ENCODE measurements around the gene OLA1. TPM values are rescaled to one million over a fixed set of nuclear protein-coding genes. Genes with fewer than 3 reads are reported as not detected.

The OLA1 gene
- total RNA-seq, 2 donors from 2014 or later: 43.8 to 56.7 TPM

DNA sequence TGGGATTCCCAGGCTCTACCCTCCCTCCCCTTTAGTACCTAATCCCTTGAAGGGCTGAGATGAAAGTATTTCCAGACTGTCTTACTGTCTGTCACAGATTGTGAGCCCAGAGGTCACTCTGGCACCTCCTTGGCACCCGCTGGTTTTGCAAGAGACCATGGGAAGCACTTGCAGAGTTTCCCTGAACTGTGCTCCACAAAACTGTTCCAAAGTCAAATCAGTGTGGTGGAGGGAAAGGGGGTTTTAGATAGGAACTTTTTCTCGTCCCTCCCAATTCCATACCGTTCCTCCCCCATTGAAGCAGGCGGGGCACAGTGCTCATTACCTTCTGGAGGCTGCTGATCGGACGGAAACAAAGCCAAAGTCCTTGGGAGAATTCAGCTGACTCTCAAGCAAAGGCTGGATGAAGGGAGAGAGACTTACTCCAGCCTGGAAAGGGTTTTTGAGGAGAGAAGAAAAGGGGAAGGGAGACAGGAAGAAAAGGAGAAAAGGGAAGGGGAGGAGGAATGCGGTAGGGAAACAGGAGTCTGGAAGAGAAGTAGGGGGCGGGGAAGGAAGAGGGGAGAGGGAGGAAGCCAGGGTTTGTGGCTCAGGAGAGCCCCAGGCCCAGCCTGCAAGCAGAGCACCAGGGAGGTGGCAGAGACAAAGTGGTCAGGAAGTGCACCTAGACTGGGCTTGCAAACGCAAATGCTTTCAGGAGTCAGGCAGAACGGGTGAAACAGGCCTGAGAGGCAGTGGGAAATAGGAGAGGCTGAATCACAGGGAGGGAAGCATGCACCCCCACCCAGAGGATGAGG lies 194.8 kb downstream of the OLA1 start:
- H3K36me3 ChIP-seq: no peaks in the 10 kb centered on the region
- no peaks in the 10 kb centered on the region for H3K27me3 ChIP-seq
- H3K4me1 ChIP-seq: peaks cover 0 to 21% of the 10 kb centered on the region in 2 donors
- TF ChIP-seq, protein P1, sequence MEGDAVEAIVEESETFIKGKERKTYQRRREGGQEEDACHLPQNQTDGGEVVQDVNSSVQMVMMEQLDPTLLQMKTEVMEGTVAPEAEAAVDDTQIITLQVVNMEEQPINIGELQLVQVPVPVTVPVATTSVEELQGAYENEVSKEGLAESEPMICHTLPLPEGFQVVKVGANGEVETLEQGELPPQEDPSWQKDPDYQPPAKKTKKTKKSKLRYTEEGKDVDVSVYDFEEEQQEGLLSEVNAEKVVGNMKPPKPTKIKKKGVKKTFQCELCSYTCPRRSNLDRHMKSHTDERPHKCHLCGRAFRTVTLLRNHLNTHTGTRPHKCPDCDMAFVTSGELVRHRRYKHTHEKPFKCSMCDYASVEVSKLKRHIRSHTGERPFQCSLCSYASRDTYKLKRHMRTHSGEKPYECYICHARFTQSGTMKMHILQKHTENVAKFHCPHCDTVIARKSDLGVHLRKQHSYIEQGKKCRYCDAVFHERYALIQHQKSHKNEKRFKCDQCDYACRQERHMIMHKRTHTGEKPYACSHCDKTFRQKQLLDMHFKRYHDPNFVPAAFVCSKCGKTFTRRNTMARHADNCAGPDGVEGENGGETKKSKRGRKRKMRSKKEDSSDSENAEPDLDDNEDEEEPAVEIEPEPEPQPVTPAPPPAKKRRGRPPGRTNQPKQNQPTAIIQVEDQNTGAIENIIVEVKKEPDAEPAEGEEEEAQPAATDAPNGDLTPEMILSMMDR (IDR thresholded peaks at IDR 0.05): no peak
- H3K27ac ChIP-seq: peak overlapping the region in 1 of 2 donors; percentile 0
- H3K4me3 ChIP-seq: no peak overlapping the region
- H3K9me3 ChIP-seq: no peaks in the 10 kb centered on the region
- DNase-seq (ENCODE audit: low spot score): no peak

DNA sequence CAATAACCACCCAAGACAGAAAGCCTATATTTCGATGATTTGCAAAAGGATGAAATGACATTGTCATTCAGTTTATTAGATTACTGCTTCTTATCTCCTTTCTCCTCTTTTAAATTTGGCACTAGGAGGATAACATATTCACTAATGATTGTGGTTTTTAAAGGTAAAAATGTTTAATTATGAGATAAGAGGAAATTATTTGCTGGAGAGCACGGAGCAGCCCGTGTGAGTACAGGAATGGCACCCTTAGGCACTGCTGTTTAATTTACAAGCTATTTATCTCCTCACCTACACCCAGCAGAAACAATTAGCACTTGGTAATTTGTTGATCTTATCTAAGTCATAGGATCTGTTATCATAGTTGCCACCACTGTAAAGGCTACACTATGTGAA lies 195.8 kb downstream of the OLA1 start:
- H3K27ac ChIP-seq: no peak overlapping the region

DNA sequence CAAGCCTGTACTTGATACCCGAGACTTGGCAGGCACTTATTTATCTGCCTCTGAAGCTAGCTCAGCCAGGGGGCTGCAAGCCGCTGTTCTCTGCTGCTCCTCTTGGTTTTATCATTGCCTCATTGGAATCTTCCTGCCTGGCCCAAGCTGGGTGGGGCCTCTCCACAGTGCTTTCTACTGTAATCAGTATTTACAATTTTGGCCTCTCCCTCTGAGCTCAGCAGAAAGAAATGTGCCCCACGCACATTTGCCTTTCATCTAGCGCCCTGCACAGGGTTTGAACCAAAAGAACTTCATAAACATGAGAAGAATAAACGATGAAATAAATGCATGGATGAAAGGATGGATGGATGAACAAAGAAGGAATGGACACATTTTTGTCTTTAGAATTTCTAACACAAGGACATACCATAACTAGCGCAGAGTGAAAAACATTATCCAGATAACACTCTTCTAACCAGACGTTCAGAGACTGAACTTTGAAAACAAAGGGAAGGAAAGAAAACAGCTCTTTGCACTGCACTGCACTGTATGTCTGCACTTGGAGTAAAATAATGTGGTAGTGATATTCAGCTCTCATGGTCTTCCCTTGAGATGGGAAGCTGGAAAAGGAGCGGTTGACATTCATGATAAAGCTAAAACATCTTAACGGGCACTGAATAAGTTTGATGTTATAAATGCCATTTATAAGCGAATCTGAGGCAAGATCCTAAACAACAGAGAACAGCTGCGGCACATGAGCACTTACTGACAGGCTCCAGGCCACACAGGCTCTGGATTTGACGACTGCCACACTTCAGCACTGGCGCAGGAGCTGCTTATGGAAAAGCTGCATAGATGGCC lies 196.4 kb downstream of the OLA1 start:
- DNase-seq (ENCODE audit: low spot score): no peak
- Histone ChIP-seq H3K27ac (no peak overlapping the region), H3K4me3 (no peak overlapping the region), H3K27me3 (no peaks in the 10 kb centered on the region), H3K36me3 (no peaks in the 10 kb centered on the region), H3K4me1 (peaks cover 0 to 21% of the 10 kb centered on the region in 2 donors), H3K9me3 (no peaks in the 10 kb centered on the region)
- TF ChIP-seq, protein P1 (IDR thresholded peaks at IDR 0.05): no peak

More for the DNA sequence above, 195.8 kb downstream of the OLA1 start:
- Histone ChIP-seq H3K9me3 (no peaks in the 10 kb centered on the region), H3K27me3 (no peaks in the 10 kb centered on the region), H3K36me3 (no peaks in the 10 kb centered on the region), H3K4me1 (peaks cover 0 to 21% of the 10 kb centered on the region in 2 donors), H3K4me3 (no peak overlapping the region)
- no peak for DNase-seq (ENCODE audit: low spot score)
- TF ChIP-seq, protein P1 (IDR thresholded peaks at IDR 0.05): no peak

DNA sequence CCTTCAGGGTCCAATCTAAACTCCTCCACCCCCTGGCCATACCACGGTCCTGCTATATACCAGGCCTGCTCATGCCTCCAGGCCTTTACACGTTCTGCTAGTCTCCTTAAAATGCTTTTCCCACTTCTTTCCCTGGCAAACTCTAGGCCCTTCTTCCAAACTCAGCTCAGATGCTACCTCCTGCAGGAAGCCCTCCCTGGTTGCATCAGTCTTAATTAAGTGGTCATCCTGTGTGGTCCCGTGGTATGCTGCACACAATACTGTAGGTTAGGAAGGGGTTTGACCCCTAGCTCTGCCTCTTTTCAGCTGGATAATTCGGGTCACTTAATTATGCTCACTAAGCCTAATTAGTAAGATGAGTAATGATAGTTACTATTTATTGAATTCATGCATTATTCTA lies 197.3 kb downstream of the OLA1 start:
- DNase-seq (ENCODE audit: low spot score): no peak
- no peaks in the 10 kb centered on the region for H3K9me3 ChIP-seq
- H3K4me1 ChIP-seq: peaks cover 0 to 21% of the 10 kb centered on the region in 2 donors
- no peaks in the 10 kb centered on the region for H3K27me3 ChIP-seq
- TF ChIP-seq, protein P1 (IDR thresholded peaks at IDR 0.05): no peak
- H3K27ac ChIP-seq: no peak overlapping the region
- H3K36me3 ChIP-seq: no peaks in the 10 kb centered on the region
- H3K4me3 ChIP-seq: no peak overlapping the region

DNA sequence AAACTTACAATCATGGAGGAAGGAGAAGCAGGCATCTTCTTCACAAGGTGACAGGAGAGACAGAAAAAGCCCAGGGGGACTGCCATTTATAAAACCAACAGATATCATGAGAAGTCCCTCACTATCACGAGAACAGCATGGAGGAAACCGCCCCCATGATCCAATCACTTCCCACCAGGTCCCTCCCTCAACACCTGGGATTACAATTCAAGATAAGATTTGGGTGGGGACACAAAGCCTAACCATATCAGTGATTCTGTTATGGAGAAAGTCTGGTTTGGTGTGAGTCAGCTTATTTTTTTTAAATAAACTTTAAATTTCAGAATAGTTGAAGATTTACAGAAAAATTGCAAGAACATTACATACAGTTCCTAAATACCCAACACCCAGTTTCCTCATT lies 198.4 kb downstream of the OLA1 start:
- Histone ChIP-seq H3K9me3 (no peaks in the 10 kb centered on the region), H3K4me3 (no peak overlapping the region), H3K27me3 (no peaks in the 10 kb centered on the region), H3K4me1 (peaks cover 0 to 21% of the 10 kb centered on the region in 2 donors), H3K27ac (no peak overlapping the region), H3K36me3 (no peaks in the 10 kb centered on the region)
- no peak for DNase-seq (ENCODE audit: low spot score)
- TF ChIP-seq, protein P1 (IDR thresholded peaks at IDR 0.05): no peak

Measured in right atrium auricular region (tissue), 2 donors.